H1 (cell line): ENCODE data around the gene KCNK4. TPM values are rescaled to one million over a fixed set of nuclear protein-coding genes. Genes with fewer than 3 reads are reported as not detected.
A peak's percentile ranks its signal among the peaks of the same experiment; 100 is the strongest.

Experiments
- ASH2L ChIP-seq: fragments of 200-600, 300-600 bp; sonication (generic); IDR thresholded peaks from one replicate; pipeline ENCODE4 v1.7.1; 2017; ENCODE audit warnings: low read length
- BACH1 ChIP-seq: IDR thresholded peaks from 2 replicates; pipeline ENCODE4 v1.6.1; 2012; ENCODE audit warnings: low read length, improper control_type of control experiment
- HDAC6 ChIP-seq: IDR thresholded peaks from one replicate; pipeline ENCODE4 v1.7.1; 2012; ENCODE audit warnings: low read depth, mild to moderate bottlenecking, inconsistent platforms, low read length, moderate library complexity
- JUN ChIP-seq: IDR thresholded peaks from 2 replicates; pipeline ENCODE4 v1.6.1; 2011; ENCODE audit warnings: low read depth, mild to moderate bottlenecking, improper control_type of control experiment, low read length
- MAFK ChIP-seq: IDR thresholded peaks from 2 replicates; pipeline ENCODE4 v1.6.1; 2012; ENCODE audit warnings: low read depth, mild to moderate bottlenecking, improper control_type of control experiment, low read length
- PHF8 ChIP-seq: fragments of 200-600 bp; sonication (generic); conservative IDR thresholded peaks from 2 replicates; pipeline ENCODE4 v1.7.1; 2012; ENCODE audit warnings: low read depth, mild to moderate bottlenecking, inconsistent platforms, low read length, moderate library complexity
- RBBP5 ChIP-seq: IDR thresholded peaks from 2 replicates; pipeline ENCODE4 v1.7.1; 2012; ENCODE audit warnings: low read depth, mild to moderate bottlenecking, inconsistent platforms, low read length, moderate library complexity, borderline replicate concordance
- SRF ChIP-seq: IDR thresholded peaks from 2 replicates; pipeline ENCODE4 v1.6.1; 2011; ENCODE audit warnings: mild to moderate bottlenecking, low read depth, low read length, moderate library complexity
- polyA plus RNA-seq, 7 experiments: library from polyadenylated mRNA; depleted of rRNA in 3 of 7; stranded (reverse) in 5 of 7; unstranded in 2 of 7; fragments of >200 nt in 5 of 7; fragments of 200-250 nt in 2 of 7; gene quantifications; 1 replicate in 5 of 7; 2 replicates in 1 of 7; 4 replicates in 1 of 7; pipeline versions ENCODE4 v1.2.1 to v1.2.3, GENCODE V29; 2011 to 2013; ENCODE audit warnings: missing spikeins in 2 of 7, mixed read lengths in 2 of 7
- total RNA-seq: library from RNA; stranded (reverse); fragmentation: NEBNext Ultra II Directional; extraction: Animal tissue kit (Norgen Biotek cat#: 25700); gene quantifications from 2 replicates; pipeline ENCODE4 v1.2.1, GENCODE V29; 2021
- TF ChIP-seq, protein P1 (sequence below): fragments of 300-600 bp; sonication (generic); IDR thresholded peaks from 2 replicates; pipeline ENCODE4 v1.7.1; 2012; ENCODE audit warnings: low read length, moderate library complexity, mild to moderate bottlenecking, inconsistent platforms; ENCODE audit not compliant: insufficient replicate concordance

KCNK4 gene
- total and polyA plus RNA-seq, 2 of the 8 experiments (the other 6 are each of a cell fraction or from before 2014, with no cell fraction given): 0.19 TPM; not detected in 1

DNA sequence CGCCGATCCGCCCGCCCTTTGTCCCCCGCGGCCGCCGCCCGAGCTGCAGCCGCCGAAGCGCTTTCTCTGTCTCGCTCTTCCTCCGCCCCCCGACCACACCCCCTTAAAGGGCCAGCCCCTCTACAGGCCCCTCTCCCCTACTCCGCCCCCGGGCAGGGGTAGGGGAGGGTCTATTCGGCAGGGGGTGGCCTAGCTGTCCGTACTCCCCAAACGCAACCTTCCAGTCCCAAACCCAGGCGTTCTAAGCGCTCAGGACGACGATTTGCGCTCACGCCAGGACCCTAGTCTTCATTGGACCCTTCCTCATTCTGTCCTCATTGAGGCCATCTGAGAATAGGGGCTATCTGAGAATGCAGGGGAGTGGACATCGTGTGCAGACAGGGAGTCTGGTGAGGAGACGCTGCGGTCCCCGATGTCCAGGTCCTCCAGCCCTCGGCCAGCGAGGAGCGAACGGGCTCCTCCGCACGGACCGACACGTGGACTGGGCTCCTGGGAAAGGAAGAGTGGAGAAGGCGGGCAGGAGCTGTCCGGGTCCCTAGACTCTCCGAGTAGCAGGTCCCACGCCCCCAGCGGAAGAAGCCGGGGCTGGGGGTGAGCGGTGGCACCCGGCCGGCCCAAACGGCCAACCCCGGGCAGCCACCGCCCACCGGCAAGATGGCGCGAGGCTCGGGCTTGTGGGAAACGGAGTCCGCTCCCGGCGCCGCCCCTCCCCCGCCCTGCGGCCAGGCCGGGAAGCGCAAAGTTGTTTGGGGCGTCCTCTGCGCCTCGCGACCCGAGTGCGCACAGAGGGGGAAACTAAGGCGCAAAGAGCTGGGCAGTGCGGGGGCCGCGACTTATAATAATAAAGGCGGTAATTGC lies 44.0 kb upstream of the KCNK4 start, which contains the start of gene PPP1R14B (continued):
- TF ChIP-seq RBBP5 (peak; percentile 42; the same call in 1 of the 2 replicates), HDAC6 (no peak), ASH2L (peak; percentile 77), SRF (no peak), JUN (no peak), MAFK (no peak), PHF8 (0 out of 2 replicates have a peak, but pooled peaks have one; percentile 14), BACH1 (no peak)
- TF ChIP-seq, protein P1, sequence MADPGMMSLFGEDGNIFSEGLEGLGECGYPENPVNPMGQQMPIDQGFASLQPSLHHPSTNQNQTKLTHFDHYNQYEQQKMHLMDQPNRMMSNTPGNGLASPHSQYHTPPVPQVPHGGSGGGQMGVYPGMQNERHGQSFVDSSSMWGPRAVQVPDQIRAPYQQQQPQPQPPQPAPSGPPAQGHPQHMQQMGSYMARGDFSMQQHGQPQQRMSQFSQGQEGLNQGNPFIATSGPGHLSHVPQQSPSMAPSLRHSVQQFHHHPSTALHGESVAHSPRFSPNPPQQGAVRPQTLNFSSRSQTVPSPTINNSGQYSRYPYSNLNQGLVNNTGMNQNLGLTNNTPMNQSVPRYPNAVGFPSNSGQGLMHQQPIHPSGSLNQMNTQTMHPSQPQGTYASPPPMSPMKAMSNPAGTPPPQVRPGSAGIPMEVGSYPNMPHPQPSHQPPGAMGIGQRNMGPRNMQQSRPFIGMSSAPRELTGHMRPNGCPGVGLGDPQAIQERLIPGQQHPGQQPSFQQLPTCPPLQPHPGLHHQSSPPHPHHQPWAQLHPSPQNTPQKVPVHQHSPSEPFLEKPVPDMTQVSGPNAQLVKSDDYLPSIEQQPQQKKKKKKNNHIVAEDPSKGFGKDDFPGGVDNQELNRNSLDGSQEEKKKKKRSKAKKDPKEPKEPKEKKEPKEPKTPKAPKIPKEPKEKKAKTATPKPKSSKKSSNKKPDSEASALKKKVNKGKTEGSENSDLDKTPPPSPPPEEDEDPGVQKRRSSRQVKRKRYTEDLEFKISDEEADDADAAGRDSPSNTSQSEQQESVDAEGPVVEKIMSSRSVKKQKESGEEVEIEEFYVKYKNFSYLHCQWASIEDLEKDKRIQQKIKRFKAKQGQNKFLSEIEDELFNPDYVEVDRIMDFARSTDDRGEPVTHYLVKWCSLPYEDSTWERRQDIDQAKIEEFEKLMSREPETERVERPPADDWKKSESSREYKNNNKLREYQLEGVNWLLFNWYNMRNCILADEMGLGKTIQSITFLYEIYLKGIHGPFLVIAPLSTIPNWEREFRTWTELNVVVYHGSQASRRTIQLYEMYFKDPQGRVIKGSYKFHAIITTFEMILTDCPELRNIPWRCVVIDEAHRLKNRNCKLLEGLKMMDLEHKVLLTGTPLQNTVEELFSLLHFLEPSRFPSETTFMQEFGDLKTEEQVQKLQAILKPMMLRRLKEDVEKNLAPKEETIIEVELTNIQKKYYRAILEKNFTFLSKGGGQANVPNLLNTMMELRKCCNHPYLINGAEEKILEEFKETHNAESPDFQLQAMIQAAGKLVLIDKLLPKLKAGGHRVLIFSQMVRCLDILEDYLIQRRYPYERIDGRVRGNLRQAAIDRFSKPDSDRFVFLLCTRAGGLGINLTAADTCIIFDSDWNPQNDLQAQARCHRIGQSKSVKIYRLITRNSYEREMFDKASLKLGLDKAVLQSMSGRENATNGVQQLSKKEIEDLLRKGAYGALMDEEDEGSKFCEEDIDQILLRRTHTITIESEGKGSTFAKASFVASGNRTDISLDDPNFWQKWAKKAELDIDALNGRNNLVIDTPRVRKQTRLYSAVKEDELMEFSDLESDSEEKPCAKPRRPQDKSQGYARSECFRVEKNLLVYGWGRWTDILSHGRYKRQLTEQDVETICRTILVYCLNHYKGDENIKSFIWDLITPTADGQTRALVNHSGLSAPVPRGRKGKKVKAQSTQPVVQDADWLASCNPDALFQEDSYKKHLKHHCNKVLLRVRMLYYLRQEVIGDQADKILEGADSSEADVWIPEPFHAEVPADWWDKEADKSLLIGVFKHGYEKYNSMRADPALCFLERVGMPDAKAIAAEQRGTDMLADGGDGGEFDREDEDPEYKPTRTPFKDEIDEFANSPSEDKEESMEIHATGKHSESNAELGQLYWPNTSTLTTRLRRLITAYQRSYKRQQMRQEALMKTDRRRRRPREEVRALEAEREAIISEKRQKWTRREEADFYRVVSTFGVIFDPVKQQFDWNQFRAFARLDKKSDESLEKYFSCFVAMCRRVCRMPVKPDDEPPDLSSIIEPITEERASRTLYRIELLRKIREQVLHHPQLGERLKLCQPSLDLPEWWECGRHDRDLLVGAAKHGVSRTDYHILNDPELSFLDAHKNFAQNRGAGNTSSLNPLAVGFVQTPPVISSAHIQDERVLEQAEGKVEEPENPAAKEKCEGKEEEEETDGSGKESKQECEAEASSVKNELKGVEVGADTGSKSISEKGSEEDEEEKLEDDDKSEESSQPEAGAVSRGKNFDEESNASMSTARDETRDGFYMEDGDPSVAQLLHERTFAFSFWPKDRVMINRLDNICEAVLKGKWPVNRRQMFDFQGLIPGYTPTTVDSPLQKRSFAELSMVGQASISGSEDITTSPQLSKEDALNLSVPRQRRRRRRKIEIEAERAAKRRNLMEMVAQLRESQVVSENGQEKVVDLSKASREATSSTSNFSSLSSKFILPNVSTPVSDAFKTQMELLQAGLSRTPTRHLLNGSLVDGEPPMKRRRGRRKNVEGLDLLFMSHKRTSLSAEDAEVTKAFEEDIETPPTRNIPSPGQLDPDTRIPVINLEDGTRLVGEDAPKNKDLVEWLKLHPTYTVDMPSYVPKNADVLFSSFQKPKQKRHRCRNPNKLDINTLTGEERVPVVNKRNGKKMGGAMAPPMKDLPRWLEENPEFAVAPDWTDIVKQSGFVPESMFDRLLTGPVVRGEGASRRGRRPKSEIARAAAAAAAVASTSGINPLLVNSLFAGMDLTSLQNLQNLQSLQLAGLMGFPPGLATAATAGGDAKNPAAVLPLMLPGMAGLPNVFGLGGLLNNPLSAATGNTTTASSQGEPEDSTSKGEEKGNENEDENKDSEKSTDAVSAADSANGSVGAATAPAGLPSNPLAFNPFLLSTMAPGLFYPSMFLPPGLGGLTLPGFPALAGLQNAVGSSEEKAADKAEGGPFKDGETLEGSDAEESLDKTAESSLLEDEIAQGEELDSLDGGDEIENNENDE: no peak
